Endothelial cell of umbilical vein (primary cell): Measurements from ENCODE around the gene KCTD16. TPM values are rescaled to one million over a fixed set of nuclear protein-coding genes. Genes with fewer than 3 reads are reported as not detected.

Experiments
- BruUV-seq: library from RNA; stranded (reverse); fragments of 400-500 nt; replicated peaks from 2 replicates; lab custom pipeline; 2021; lab: Mats Ljungman, UMichigan
- CTCF ChIA-PET: fragments of 300-600, 350-600 bp; sonication (Branson Sonifier 250); formaldehyde crosslinking; loops from one replicate; lab custom pipeline; 2021; ENCODE audit warnings: antibody characterized with exemption, inconsistent platforms; lab: Charles Lee
- POLR2A ChIA-PET: fragments of 300-600, 350-600 bp; sonication (Branson Sonifier 250); formaldehyde crosslinking; loops from one replicate; lab custom pipeline; 2021; ENCODE audit warnings: antibody characterized with exemption, inconsistent platforms; lab: Charles Lee
- DNase-seq: peaks from one replicate; pipeline ENCODE4 v3.0.0-alpha.2; 2011; ENCODE audit warnings: low read depth, low spot score
- FAIRE-seq: peaks from 2 replicates; lab custom pipeline; 2011; peaks lifted over from hg19 to GRCh38; lab: Jason Lieb, UNC
- H2AFZ ChIP-seq: 2 replicates; pipeline ENCODE4 v1.6.0; 2012; ENCODE audit warnings: low read depth, low read length, control low read depth, inconsistent platforms
- H3K27ac ChIP-seq: 2 replicates; pipeline ENCODE4 v1.5.1; 2011; ENCODE audit warnings: low read depth, mild to moderate bottlenecking, control low read depth, low read length, moderate library complexity; ENCODE audit not compliant: insufficient read depth
- H3K27me3 ChIP-seq, 2 experiments: 2 replicates each; pipeline versions ENCODE4 v1.6.0 to v1.6.1; 2011; ENCODE audit warnings: low read length in 2 of 2, mixed read lengths in 1 of 2; ENCODE audit not compliant: control insufficient read depth in 2 of 2, insufficient read depth in 2 of 2
- H3K36me3 ChIP-seq, 2 experiments: 2 replicates in 1 of 2; 3 replicates in 1 of 2; pipeline ENCODE4 v1.5.1; 2011; ENCODE audit warnings: low read length in 2 of 2, mild to moderate bottlenecking in 1 of 2, moderate library complexity in 1 of 2; ENCODE audit not compliant: control insufficient read depth in 2 of 2, insufficient read depth in 2 of 2; ENCODE audit errors: extremely low read depth in 1 of 2
- H3K4me1 ChIP-seq: 3 replicates; pipeline ENCODE4 v1.5.1; 2011; ENCODE audit warnings: mild to moderate bottlenecking, low read length; ENCODE audit not compliant: control insufficient read depth, insufficient read depth; ENCODE audit errors: extremely low read depth
- H3K4me2 ChIP-seq: 2 replicates; pipeline ENCODE4 v1.6.1; 2011; ENCODE audit warnings: low read length, control low read depth, mixed read lengths; ENCODE audit not compliant: insufficient read depth
- H3K4me3 ChIP-seq, 3 experiments: fragments of 200-600 bp in 1 of 3; sonication (generic), shearing (Covaris generic) in 1 of 3; replicated peaks in 1 of 3; 2 replicates each; pipeline ENCODE4 v1.5.1; 2011 to 2016; ENCODE audit warnings: control low read depth in 3 of 3, low read length in 3 of 3, mild to moderate bottlenecking in 2 of 3, inconsistent platforms in 1 of 3, low read depth in 1 of 3, moderate library complexity in 1 of 3; ENCODE audit not compliant: insufficient read depth in 1 of 3
- H3K79me2 ChIP-seq: 2 replicates; pipeline ENCODE4 v1.6.0; 2012; ENCODE audit warnings: low read length, inconsistent platforms; ENCODE audit not compliant: control insufficient read depth, insufficient read depth
- H3K9ac ChIP-seq: replicated peaks from 2 replicates; pipeline ENCODE3; 2011; ENCODE audit warnings: low read length, control low read depth; ENCODE audit not compliant: insufficient read depth; ENCODE audit errors: extremely low read depth
- H3K9me1 ChIP-seq: replicated peaks from 3 replicates; pipeline ENCODE4 v1.6.0; 2011; ENCODE audit warnings: mild to moderate bottlenecking, low read length; ENCODE audit not compliant: control insufficient read depth, insufficient read depth; ENCODE audit errors: extremely low read depth
- H3K9me3 ChIP-seq: replicated peaks from 2 replicates; pipeline ENCODE4 v1.5.1; 2012; ENCODE audit warnings: low read length, inconsistent platforms; ENCODE audit not compliant: control insufficient read depth, insufficient read depth
- H4K20me1 ChIP-seq: replicated peaks from 2 replicates; pipeline ENCODE3; 2011; ENCODE audit warnings: mild to moderate bottlenecking, low read length; ENCODE audit not compliant: control insufficient read depth, insufficient read depth; ENCODE audit errors: extremely low read depth
- EZH2 ChIP-seq: IDR thresholded peaks from 2 replicates; pipeline ENCODE4 v1.6.1; 2012; ENCODE audit warnings: borderline replicate concordance, low read depth, mild to moderate bottlenecking, moderate library complexity, low read length, inconsistent platforms; ENCODE audit not compliant: severe bottlenecking
- FOS ChIP-seq: IDR thresholded peaks from 2 replicates; pipeline ENCODE4 v1.6.1; 2011; ENCODE audit warnings: mild to moderate bottlenecking, low read length, moderate library complexity, borderline replicate concordance; ENCODE audit not compliant: insufficient read depth
- GATA2 ChIP-seq: IDR thresholded peaks from 2 replicates; pipeline ENCODE4 v1.7.0; 2011; ENCODE audit warnings: low read depth, mild to moderate bottlenecking, moderate library complexity, mixed read lengths, low read length; ENCODE audit not compliant: insufficient read length, insufficient read depth
- JUN ChIP-seq: IDR thresholded peaks from 2 replicates; pipeline ENCODE4 v1.6.1; 2011; ENCODE audit warnings: borderline replicate concordance, low read depth; ENCODE audit not compliant: insufficient read length, insufficient read depth
- MYC ChIP-seq: IDR thresholded peaks from one replicate; pipeline ENCODE4 v1.6.1; 2011; ENCODE audit warnings: mild to moderate bottlenecking, low read depth, low read length
- POLR2A ChIP-seq: IDR thresholded peaks from 2 replicates; pipeline ENCODE4 v1.6.1; 2012; ENCODE audit warnings: low read depth, mild to moderate bottlenecking, control low read depth, low read length
- POLR2AphosphoS5 ChIP-seq: IDR thresholded peaks from 2 replicates; pipeline ENCODE4 v1.6.1; 2012; ENCODE audit warnings: low read depth, mild to moderate bottlenecking, control low read depth, low read length, moderate library complexity; ENCODE audit not compliant: insufficient read depth
- dilution Hi-C: fragments of 300-500 bp; cut with MboI; formaldehyde crosslinking; loops from one replicate; pipeline ENCODE4 v1.15.0; 2019; ENCODE audit warnings: low sequenced_read_pairs; ENCODE audit not compliant: extremely low pct_ligation_motif_present
- intact Hi-C: fragments of 100-400 bp; cut with micrococcal nuclease; formaldehyde crosslinking; loops from one replicate; pipeline ENCODE4 v1.10.0; 2022
- polyA plus RNA-seq, 4 experiments: library from polyadenylated mRNA; depleted of rRNA in 3 of 4; stranded (reverse) in 3 of 4; unstranded in 1 of 4; fragments of >200 nt; gene quantifications; 2 replicates each; pipeline versions ENCODE4 v1.2.1 to v1.2.3, GENCODE V29; 2011 to 2012; ENCODE audit warnings: missing spikeins in 1 of 4
- total RNA-seq: library from RNA; stranded (reverse); gene quantifications from 2 replicates; pipeline ENCODE4 v1.2.3, GENCODE V29; 2021
- TF ChIP-seq, protein P1 (sequence below): IDR thresholded peaks from 2 replicates; pipeline ENCODE4 v1.6.1; 2011; ENCODE audit not compliant: insufficient read depth, insufficient read length
- TF ChIP-seq, protein P2 (sequence below), 2 donors: IDR thresholded peaks; 1 replicate in 1 of 2; 2 replicates in 1 of 2; pipeline ENCODE4 v1.5.1; 2011; ENCODE audit warnings: low read length in 2 of 2, mild to moderate bottlenecking in 2 of 2, moderate library complexity in 2 of 2, control low read depth in 1 of 2, inconsistent platforms in 1 of 2, low read depth in 1 of 2; ENCODE audit not compliant: insufficient read depth in 1 of 2; ENCODE audit errors: extremely low read depth in 1 of 2

The KCTD16 gene
- total and polyA plus RNA-seq, 2 donors (not counting 3 experiments of a cell fraction or from before 2014, with no cell fraction given) = 0.21 to 0.49 TPM

DNA sequence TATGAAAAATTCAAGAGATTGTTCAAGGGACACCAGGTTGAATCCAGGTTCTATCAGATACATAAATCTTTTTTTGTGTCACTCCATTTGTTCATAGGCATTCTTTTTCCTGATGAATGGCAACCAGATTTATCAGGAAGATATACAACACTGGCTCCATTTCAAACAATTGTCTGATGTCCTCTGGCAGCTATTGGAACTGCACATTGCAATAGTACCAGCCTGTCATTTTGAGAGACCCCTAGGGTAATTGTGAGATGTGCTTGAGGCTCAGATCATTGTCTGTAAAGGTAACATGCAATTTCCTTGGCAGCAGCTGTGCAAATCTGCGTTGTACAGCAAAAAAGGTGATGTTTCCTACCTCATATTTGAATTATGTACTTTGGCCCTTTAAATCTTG lies 25.9 kb downstream of the KCTD16 start:
- H3K9me3 ChIP-seq = no peaks in the 10 kb centered on the region
- H3K9ac ChIP-seq = no peak overlapping the region
- FAIRE-seq = no peak
- H3K79me2 ChIP-seq = no peaks in the 10 kb centered on the region
- H3K36me3 ChIP-seq = no peaks in the 10 kb centered on the region
- POLR2A ChIA-PET = no interaction called here
- TF ChIP-seq, protein P1, sequence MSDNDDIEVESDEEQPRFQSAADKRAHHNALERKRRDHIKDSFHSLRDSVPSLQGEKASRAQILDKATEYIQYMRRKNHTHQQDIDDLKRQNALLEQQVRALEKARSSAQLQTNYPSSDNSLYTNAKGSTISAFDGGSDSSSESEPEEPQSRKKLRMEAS = no peak
- TF ChIP-seq POLR2AphosphoS5 = no peak
- no peak for TF ChIP-seq JUN
- TF ChIP-seq POLR2A = no peak
- TF ChIP-seq, protein P2, sequence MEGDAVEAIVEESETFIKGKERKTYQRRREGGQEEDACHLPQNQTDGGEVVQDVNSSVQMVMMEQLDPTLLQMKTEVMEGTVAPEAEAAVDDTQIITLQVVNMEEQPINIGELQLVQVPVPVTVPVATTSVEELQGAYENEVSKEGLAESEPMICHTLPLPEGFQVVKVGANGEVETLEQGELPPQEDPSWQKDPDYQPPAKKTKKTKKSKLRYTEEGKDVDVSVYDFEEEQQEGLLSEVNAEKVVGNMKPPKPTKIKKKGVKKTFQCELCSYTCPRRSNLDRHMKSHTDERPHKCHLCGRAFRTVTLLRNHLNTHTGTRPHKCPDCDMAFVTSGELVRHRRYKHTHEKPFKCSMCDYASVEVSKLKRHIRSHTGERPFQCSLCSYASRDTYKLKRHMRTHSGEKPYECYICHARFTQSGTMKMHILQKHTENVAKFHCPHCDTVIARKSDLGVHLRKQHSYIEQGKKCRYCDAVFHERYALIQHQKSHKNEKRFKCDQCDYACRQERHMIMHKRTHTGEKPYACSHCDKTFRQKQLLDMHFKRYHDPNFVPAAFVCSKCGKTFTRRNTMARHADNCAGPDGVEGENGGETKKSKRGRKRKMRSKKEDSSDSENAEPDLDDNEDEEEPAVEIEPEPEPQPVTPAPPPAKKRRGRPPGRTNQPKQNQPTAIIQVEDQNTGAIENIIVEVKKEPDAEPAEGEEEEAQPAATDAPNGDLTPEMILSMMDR (IDR thresholded peaks at IDR 0.05; ENCODE audit: extremely low read depth in 1 of 2, insufficient read depth in 1 of 2, low read depth in 1 of 2, low read length in 2 of 2) = peak in 1 of 2 donors; percentile 3
- dilution Hi-C loops (no loop called here), intact Hi-C loops (loop anchor here (10.0 kb wide), 2 partner anchors 1072 to 1482 kb away; no protein-coding TSS in a partner anchor)
- BruUV-seq = no TSS peak
- no peak overlapping the region for H3K27ac ChIP-seq
- H3K9me1 ChIP-seq = no peaks in the 10 kb centered on the region
- no peak overlapping the region for H3K4me3 ChIP-seq
- no peak overlapping the region for H3K4me2 ChIP-seq
- H2AFZ ChIP-seq = no peak overlapping the region
- DNase-seq = no peak
- H4K20me1 ChIP-seq = no peaks in the 10 kb centered on the region
- CTCF ChIA-PET = no interaction called here
- H3K27me3 ChIP-seq = no peaks in the 10 kb centered on the region
- peaks cover 10% of the 10 kb centered on the region for H3K4me1 ChIP-seq

DNA sequence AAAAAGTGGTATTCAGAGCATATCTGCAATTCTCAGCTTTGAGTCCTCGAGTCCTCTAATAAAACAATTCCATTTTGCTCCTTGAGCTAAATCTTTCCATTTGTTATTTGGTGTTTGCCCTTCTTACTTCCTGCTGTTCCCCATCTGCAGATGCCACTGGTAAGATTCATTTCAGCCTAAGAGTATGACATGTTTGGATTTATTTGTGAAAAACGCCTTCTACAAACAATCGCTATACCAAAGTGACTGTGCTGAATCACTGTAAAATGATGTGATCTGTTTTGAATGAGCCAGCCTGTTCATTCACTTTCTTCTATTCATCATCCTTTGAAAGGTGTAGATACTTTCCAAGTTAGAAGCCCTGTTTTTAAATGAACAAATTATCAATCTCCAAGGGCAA lies 27.7 kb downstream of the KCTD16 start:
- peak overlapping the region; percentile 69 for H2AFZ ChIP-seq
- H3K27me3 ChIP-seq = no peaks in the 10 kb centered on the region
- H3K9me3 ChIP-seq = no peaks in the 10 kb centered on the region
- ChIA-PET CTCF (interaction anchor here (0.9 kb wide), 1 partner anchor 1039 kb away, joined by 3 read pairs; no protein-coding TSS in a partner anchor), POLR2A (no interaction called here)
- FAIRE-seq = peak; percentile 62
- H3K27ac ChIP-seq = peak overlapping the region; percentile 3
- dilution Hi-C loops (no loop called here), intact Hi-C loops (loop anchor here (10.0 kb wide), 2 partner anchors 1074 to 1484 kb away; no protein-coding TSS in a partner anchor)
- no peak overlapping the region for H3K4me2 ChIP-seq
- no peak overlapping the region for H3K4me3 ChIP-seq
- no peak overlapping the region for H3K9ac ChIP-seq
- BruUV-seq = no TSS peak
- H3K79me2 ChIP-seq = no peaks in the 10 kb centered on the region
- peaks cover 14% of the 10 kb centered on the region for H3K4me1 ChIP-seq
- TF ChIP-seq FOS (no peak), MYC (no peak), POLR2AphosphoS5 (no peak), GATA2 (no peak), JUN (no peak), POLR2A (no peak), EZH2 (no peak)
- TF ChIP-seq, protein P2 (IDR thresholded peaks at IDR 0.05; ENCODE audit: extremely low read depth in 1 of 2, insufficient read depth in 1 of 2, low read depth in 1 of 2, low read length in 2 of 2) = no peak
- TF ChIP-seq, protein P1 = no peak
- H4K20me1 ChIP-seq = no peaks in the 10 kb centered on the region
- no peaks in the 10 kb centered on the region for H3K9me1 ChIP-seq
- H3K36me3 ChIP-seq = no peaks in the 10 kb centered on the region
- DNase-seq = peak; percentile 14
